ENCODE measurements around the gene DYNLT1.

The DYNLT1 gene

GRCh38 chr6:158631678-158632537, 12.6 kb downstream of the DYNLT1 start:
- no peak for TF ChIP-seq TAF1 (IDR thresholded peaks at IDR 0.05; ENCODE audit: low read depth)
- TF ChIP-seq FOXM1 (IDR thresholded peaks at IDR 0.05; ENCODE audit: borderline replicate concordance, low read depth): no peak
- no peak for TF ChIP-seq CEBPB (IDR thresholded peaks at IDR 0.05)
- TF ChIP-seq MAX (IDR thresholded peaks at IDR 0.05): no peak
- TF ChIP-seq USF1 (IDR thresholded peaks at IDR 0.05): no peak
- TF ChIP-seq EGR1 (IDR thresholded peaks at IDR 0.05): no peak
- TF ChIP-seq REST (IDR thresholded peaks at IDR 0.05; ENCODE audit: low read depth): no peak

- TF ChIP-seq CREB1 (IDR thresholded peaks at IDR 0.05; ENCODE audit: low read depth): no peak
- no peak for TF ChIP-seq CEBPB (IDR thresholded peaks at IDR 0.05)
- TF ChIP-seq TAF1 (IDR thresholded peaks at IDR 0.05; ENCODE audit: low read depth): no peak
- TF ChIP-seq MAX (IDR thresholded peaks at IDR 0.05): no peak
- TF ChIP-seq TEAD4 (IDR thresholded peaks at IDR 0.05): no peak
- TF ChIP-seq USF1 (IDR thresholded peaks at IDR 0.05): no peak
- TF ChIP-seq TCF12 (IDR thresholded peaks at IDR 0.05; ENCODE audit: low read depth): no peak
- no peak for TF ChIP-seq REST (IDR thresholded peaks at IDR 0.05; ENCODE audit: low read depth)
- TF ChIP-seq ZBTB7A (IDR thresholded peaks at IDR 0.05; ENCODE audit: low read depth): no peak
- no peak for TF ChIP-seq NFIC (IDR thresholded peaks at IDR 0.05)
- TF ChIP-seq EP300 (IDR thresholded peaks at IDR 0.05; ENCODE audit: borderline replicate concordance): no peak
- TF ChIP-seq EGR1 (IDR thresholded peaks at IDR 0.05): no peak
- TF ChIP-seq YY1 (IDR thresholded peaks at IDR 0.05; ENCODE audit: low read depth): no peak
- no peak for TF ChIP-seq FOXM1 (IDR thresholded peaks at IDR 0.05; ENCODE audit: borderline replicate concordance, low read depth)
- TF ChIP-seq RAD21 (IDR thresholded peaks at IDR 0.05; ENCODE audit: low read depth): no peak
These were observed 13.5 kb downstream of the DYNLT1 start for GRCh38 chr6:158630938-158631616.

GRCh38 chr6:158629367-158630221, 14.9 kb downstream of the DYNLT1 start:
- no peak for TF ChIP-seq CEBPB (IDR thresholded peaks at IDR 0.05)
- TF ChIP-seq YY1 (IDR thresholded peaks at IDR 0.05; ENCODE audit: low read depth): no peak
- TF ChIP-seq TAF1 (IDR thresholded peaks at IDR 0.05; ENCODE audit: low read depth): no peak
- TF ChIP-seq TCF12 (IDR thresholded peaks at IDR 0.05; ENCODE audit: low read depth): no peak
- TF ChIP-seq RAD21 (IDR thresholded peaks at IDR 0.05; ENCODE audit: low read depth): peak; percentile 81
- TF ChIP-seq USF1 (IDR thresholded peaks at IDR 0.05): no peak
- 0 out of 2 replicates have a peak, but pooled peaks have one; percentile 13 for TF ChIP-seq EP300 (IDR thresholded peaks at IDR 0.05; ENCODE audit: borderline replicate concordance)
- TF ChIP-seq ZBTB7A (IDR thresholded peaks at IDR 0.05; ENCODE audit: low read depth): no peak
- no peak for TF ChIP-seq CREB1 (IDR thresholded peaks at IDR 0.05; ENCODE audit: low read depth)
- TF ChIP-seq TEAD4 (IDR thresholded peaks at IDR 0.05): 0 out of 2 replicates have a peak, but pooled peaks have one; percentile 10

- TF ChIP-seq TCF12 (IDR thresholded peaks at IDR 0.05; ENCODE audit: low read depth): no peak
These were observed 16.0 kb downstream of the DYNLT1 start for GRCh38 chr6:158628542-158628941.

- TF ChIP-seq USF1 (IDR thresholded peaks at IDR 0.05) (no peak), YY1 (IDR thresholded peaks at IDR 0.05; ENCODE audit: low read depth) (no peak), CREB1 (IDR thresholded peaks at IDR 0.05; ENCODE audit: low read depth) (no peak), CEBPB (IDR thresholded peaks at IDR 0.05) (no peak), REST (IDR thresholded peaks at IDR 0.05; ENCODE audit: low read depth) (no peak), MAX (IDR thresholded peaks at IDR 0.05) (no peak), TAF1 (IDR thresholded peaks at IDR 0.05; ENCODE audit: low read depth) (no peak), ZBTB7A (IDR thresholded peaks at IDR 0.05; ENCODE audit: low read depth) (no peak), TEAD4 (IDR thresholded peaks at IDR 0.05) (no peak), RAD21 (IDR thresholded peaks at IDR 0.05; ENCODE audit: low read depth) (no peak), NFIC (IDR thresholded peaks at IDR 0.05) (no peak), EGR1 (IDR thresholded peaks at IDR 0.05) (no peak), EP300 (IDR thresholded peaks at IDR 0.05; ENCODE audit: borderline replicate concordance) (no peak), FOXM1 (IDR thresholded peaks at IDR 0.05; ENCODE audit: borderline replicate concordance, low read depth) (no peak), TCF12 (IDR thresholded peaks at IDR 0.05; ENCODE audit: low read depth) (no peak)
These were observed 16.7 kb downstream of the DYNLT1 start for GRCh38 chr6:158627940-158628211.
